ENCODE data around the gene RNF181. TPM values are rescaled to one million over a fixed set of nuclear protein-coding genes. Genes with fewer than 3 reads are reported as not detected.

RNF181 gene
- total RNA-seq, 1 donor = 146 TPM

DNA sequence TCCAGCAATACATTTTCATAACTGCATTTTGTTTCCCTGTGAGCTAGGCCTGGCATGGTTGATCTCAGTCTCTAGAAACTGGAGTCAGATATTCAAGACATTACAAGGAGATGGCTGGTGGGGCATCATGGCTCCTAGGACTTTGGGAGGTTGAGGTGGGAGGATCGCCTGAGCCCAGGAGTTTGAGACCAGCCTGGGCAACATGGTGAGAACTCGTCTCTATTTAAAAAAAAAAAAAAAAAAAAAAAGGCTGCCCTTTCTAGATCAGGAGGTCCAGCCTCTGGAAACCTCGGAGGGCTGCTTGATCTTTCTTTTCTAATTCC lies 18.5 kb upstream of the RNF181 start:
- Histone ChIP-seq H3K27ac (ENCODE audit: low read depth, low read length) (no peak overlapping the region), H3K9me3 (ENCODE audit: low read depth, low read length) (no peaks in the 10 kb centered on the region), H2AFZ (ENCODE audit: low read length) (no peak overlapping the region), H3K79me2 (ENCODE audit: insufficient read depth, low read length) (no peaks in the 10 kb centered on the region), H3K4me1 (ENCODE audit: insufficient read depth, low read length) (no peaks in the 10 kb centered on the region), H3K4me2 (ENCODE audit: insufficient read depth, low read length) (no peak overlapping the region), H3K36me3 (ENCODE audit: insufficient read depth, low read length) (no peaks in the 10 kb centered on the region), H4K20me1 (ENCODE audit: insufficient read depth, low read length) (no peaks in the 10 kb centered on the region), H3K4me3 (ENCODE audit: insufficient read depth, low read length) (no peak overlapping the region), H3K27me3 (ENCODE audit: insufficient read depth, low read length) (peaks cover 3% of the 10 kb centered on the region)
- DNase-seq (ENCODE audit: insufficient read length, low spot score, missing footprints) = no peak
- TF ChIP-seq, protein P1, sequence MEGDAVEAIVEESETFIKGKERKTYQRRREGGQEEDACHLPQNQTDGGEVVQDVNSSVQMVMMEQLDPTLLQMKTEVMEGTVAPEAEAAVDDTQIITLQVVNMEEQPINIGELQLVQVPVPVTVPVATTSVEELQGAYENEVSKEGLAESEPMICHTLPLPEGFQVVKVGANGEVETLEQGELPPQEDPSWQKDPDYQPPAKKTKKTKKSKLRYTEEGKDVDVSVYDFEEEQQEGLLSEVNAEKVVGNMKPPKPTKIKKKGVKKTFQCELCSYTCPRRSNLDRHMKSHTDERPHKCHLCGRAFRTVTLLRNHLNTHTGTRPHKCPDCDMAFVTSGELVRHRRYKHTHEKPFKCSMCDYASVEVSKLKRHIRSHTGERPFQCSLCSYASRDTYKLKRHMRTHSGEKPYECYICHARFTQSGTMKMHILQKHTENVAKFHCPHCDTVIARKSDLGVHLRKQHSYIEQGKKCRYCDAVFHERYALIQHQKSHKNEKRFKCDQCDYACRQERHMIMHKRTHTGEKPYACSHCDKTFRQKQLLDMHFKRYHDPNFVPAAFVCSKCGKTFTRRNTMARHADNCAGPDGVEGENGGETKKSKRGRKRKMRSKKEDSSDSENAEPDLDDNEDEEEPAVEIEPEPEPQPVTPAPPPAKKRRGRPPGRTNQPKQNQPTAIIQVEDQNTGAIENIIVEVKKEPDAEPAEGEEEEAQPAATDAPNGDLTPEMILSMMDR (IDR thresholded peaks at IDR 0.05; ENCODE audit: extremely low read depth, low read depth, low read length) = no peak

DNA sequence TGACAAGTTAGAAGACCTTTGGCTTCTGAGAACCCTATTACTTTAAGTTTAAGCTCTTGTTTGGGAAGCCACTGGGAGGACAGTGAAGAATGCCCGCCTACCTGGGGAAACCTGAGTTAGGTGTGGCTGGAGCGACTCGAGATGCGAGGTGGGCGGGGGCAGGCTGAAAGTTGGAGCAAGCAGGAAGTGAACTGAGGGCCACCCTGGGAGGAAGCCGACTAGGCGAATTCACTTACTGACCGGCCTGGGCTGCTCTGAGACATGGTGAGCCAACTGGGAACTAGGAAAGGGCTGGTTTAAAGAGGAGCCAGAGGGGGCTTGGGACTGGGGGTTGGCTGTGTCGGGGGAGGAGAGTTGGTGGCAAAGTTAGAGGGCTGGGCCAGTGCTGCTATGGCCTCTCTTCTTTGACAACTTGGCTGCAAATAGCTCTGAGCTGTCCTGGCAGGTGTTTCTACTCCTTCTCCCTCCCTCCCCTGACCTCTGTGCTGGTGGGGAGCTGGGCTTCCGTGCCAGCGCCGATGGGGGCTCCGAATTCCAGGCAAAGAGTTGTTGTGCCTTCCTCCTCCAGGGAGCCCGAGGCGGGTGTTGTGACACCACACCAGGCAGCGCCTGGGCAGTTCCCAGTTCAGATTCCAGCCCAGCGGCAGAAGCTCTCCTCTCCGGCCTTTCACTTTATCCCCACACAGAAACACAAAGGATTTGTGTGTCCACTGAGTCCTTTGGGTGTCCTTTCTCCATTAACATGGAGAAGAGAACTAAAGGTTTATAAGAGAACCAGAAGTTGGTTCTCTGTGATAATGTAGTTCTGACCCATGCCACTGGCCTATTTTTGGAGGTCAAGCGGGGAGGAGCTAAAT lies 17.9 kb upstream of the RNF181 start, which contains the start of gene VAMP8:
VAMP8 (plus strand) TSS at position 201 of the 857 bp plus-strand sequence; CDS start at position 262, 61 bp downstream.
- DNase-seq (ENCODE audit: insufficient read length, low spot score, missing footprints) = peak; percentile 65
- Histone ChIP-seq H3K4me3 (ENCODE audit: insufficient read depth, low read length) (no peak within 1 kb of the TSS), H3K27me3 (ENCODE audit: insufficient read depth, low read length) (peaks cover 3% of the 10 kb centered on the region), H3K27ac (ENCODE audit: low read depth, low read length) (no peak within 1 kb of the TSS), H3K4me1 (ENCODE audit: insufficient read depth, low read length) (no peaks in the 10 kb centered on the region), H3K4me2 (ENCODE audit: insufficient read depth, low read length) (no peak within 1 kb of the TSS), H3K79me2 (ENCODE audit: insufficient read depth, low read length) (no peaks in the 10 kb centered on the region), H4K20me1 (ENCODE audit: insufficient read depth, low read length) (no peaks in the 10 kb centered on the region), H2AFZ (ENCODE audit: low read length) (peak within 1 kb of the TSS; percentile 65), H3K9me3 (ENCODE audit: low read depth, low read length) (no peaks in the 10 kb centered on the region), H3K36me3 (ENCODE audit: insufficient read depth, low read length) (no peaks in the 10 kb centered on the region)
- TF ChIP-seq, protein P1 (IDR thresholded peaks at IDR 0.05; ENCODE audit: extremely low read depth, low read depth, low read length) = no peak

DNA sequence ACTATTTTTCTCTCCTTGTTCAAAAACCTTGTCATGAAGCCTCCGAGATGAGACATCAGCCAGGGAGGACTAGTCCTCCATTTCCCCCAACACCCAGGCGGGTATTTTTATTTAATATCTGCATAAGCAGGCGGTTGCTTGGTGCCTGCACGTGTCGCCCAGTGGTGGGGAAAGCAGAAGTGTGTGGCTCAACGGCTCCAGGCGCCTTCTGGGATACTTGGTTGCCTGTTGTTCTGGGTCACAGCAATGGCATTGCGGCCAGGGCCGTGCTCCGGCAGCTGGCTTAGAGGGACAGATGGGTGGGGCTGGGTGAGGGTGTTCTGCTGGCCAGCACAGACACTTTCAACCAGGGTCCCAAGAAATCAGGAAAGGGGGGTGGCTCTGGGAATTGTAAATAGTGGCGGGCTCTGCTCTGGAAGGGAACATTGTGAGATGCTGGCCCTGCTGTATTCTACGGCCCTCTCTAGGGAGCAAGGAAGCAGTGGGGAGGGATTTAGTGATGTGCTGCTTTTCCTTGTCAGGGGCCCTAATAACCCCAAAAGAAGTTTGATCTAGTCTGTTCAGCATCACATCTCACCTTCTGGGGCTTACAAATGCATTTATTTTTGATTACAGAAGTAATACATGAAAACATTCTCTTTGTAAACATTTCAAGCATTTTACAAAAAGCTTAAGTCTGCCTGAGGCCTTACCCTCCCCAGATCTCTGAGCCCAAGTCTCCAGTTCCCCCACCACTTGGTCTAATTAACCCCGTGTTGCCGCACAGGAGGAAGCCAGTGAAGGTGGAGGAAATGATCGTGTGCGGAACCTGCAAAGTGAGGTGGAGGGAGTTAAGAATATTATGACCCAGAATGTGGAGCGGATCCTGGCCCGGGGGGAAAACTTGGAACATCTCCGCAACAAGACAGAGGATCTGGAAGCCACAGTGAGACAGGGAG lies 17.0 kb upstream of the RNF181 start:
- H3K27me3 ChIP-seq (ENCODE audit: insufficient read depth, low read length) = peaks cover 3% of the 10 kb centered on the region
- H3K79me2 ChIP-seq (ENCODE audit: insufficient read depth, low read length) = no peaks in the 10 kb centered on the region
- H3K4me1 ChIP-seq (ENCODE audit: insufficient read depth, low read length) = no peaks in the 10 kb centered on the region
- no peak overlapping the region for H3K27ac ChIP-seq (ENCODE audit: low read depth, low read length)
- H3K9me3 ChIP-seq (ENCODE audit: low read depth, low read length) = no peaks in the 10 kb centered on the region
- H4K20me1 ChIP-seq (ENCODE audit: insufficient read depth, low read length) = no peaks in the 10 kb centered on the region
- no peaks in the 10 kb centered on the region for H3K36me3 ChIP-seq (ENCODE audit: insufficient read depth, low read length)
- H3K4me3 ChIP-seq (ENCODE audit: insufficient read depth, low read length) = no peak overlapping the region
- TF ChIP-seq, protein P1 (IDR thresholded peaks at IDR 0.05; ENCODE audit: extremely low read depth, low read depth, low read length) = no peak
- peak overlapping the region; percentile 15 for H2AFZ ChIP-seq (ENCODE audit: low read length)
- DNase-seq (ENCODE audit: insufficient read length, low spot score, missing footprints) = peak; percentile 39
- no peak overlapping the region for H3K4me2 ChIP-seq (ENCODE audit: insufficient read depth, low read length)

Data from osteoblast (primary cell).